C4-2B (cell line): ENCODE data around the gene NKX2-3.

Experiments
- CTCF ChIP-seq: fragments of 450-650 bp; conservative IDR thresholded peaks from 2 replicates; pipeline ENCODE4 v1.5.1; 2017; ENCODE audit warnings: mild to moderate bottlenecking
- ZFX ChIP-seq: fragments of 450-650 bp; IDR thresholded peaks from 2 replicates; pipeline ENCODE4 v1.6.1; 2017

DNA sequence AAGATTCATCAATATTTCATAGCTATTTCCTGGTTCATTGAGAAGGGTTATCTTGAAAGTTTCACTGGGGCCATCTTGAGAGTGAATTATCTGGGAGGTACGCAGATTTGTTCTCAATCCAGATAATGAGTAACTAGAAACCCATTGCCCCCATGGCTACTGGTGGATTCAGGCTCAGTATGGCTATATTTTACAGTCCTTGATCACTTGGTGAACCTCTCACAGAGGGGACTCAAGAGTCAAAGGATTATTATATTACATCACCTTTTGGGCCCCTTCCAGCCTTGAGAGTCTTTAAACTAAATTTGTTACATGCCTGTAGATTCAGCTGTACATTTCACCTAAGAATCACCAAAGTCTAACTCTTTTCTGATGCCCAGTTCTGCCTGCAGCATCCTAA, 11.6 kb downstream of the NKX2-3 start:
- no peak for TF ChIP-seq CTCF
- no peak for TF ChIP-seq ZFX
